H1 (cell line): Measurements from ENCODE around the gene RNF168. TPM values are rescaled to one million over a fixed set of nuclear protein-coding genes. Genes with fewer than 3 reads are reported as not detected.

Experiments
- CTCF ChIA-PET: fragments of 300-600 bp; sonication (Branson Sonifier 250); formaldehyde crosslinking; loops from one replicate; lab custom pipeline; 2021; ENCODE audit not compliant: partially characterized antibody; lab: Charles Lee
- POLR2A ChIA-PET: fragments of 300-600 bp; sonication (Branson Sonifier 250); formaldehyde crosslinking; loops from one replicate; lab custom pipeline; 2021; ENCODE audit warnings: inconsistent platforms; ENCODE audit not compliant: partially characterized antibody; lab: Charles Lee
- DNase-seq, 2 experiments: peaks; one replicate each; pipeline versions ENCODE4 v3.0.0 to v3.0.0-alpha.2; 2010 to 2022; ENCODE audit warnings: low spot score in 2 of 2, low read depth in 1 of 2, mixed read lengths in 1 of 2
- FAIRE-seq: peaks from 2 replicates; lab custom pipeline; 2011; peaks lifted over from hg19 to GRCh38; lab: Jason Lieb, UNC
- H2AFZ ChIP-seq: 2 replicates; pipeline ENCODE4 v1.8.1; 2012; ENCODE audit warnings: low read length, inconsistent platforms
- H2AK5ac ChIP-seq: 2 replicates; pipeline ENCODE4 v1.6.1; 2013; ENCODE audit warnings: low read depth, low read length
- H2BK120ac ChIP-seq: replicated peaks from 2 replicates; pipeline ENCODE3; 2013; ENCODE audit warnings: low read depth, low read length, inconsistent platforms
- H2BK12ac ChIP-seq: 2 replicates; pipeline ENCODE4 v1.6.1; 2013; ENCODE audit warnings: low read depth, low read length
- H2BK15ac ChIP-seq: 2 replicates; pipeline ENCODE4 v1.6.1; 2013; ENCODE audit warnings: low read length
- H2BK20ac ChIP-seq: 2 replicates; pipeline ENCODE4 v1.6.1; 2013; ENCODE audit warnings: low read length
- H2BK5ac ChIP-seq: 2 replicates; pipeline ENCODE4 v1.6.1; 2013; ENCODE audit warnings: low read depth, low read length
- H3K14ac ChIP-seq: 2 replicates; pipeline ENCODE4 v1.6.1; 2013; ENCODE audit warnings: inconsistent platforms; ENCODE audit not compliant: insufficient read length
- H3K18ac ChIP-seq: 2 replicates; pipeline ENCODE4 v1.6.1; 2013; ENCODE audit warnings: low read length; ENCODE audit errors: extremely low read depth
- H3K23ac ChIP-seq: 2 replicates; pipeline ENCODE4 v1.6.1; 2013; ENCODE audit warnings: inconsistent platforms; ENCODE audit not compliant: insufficient read length
- H3K23me2 ChIP-seq: 2 replicates; pipeline ENCODE4 v1.6.1; 2013; ENCODE audit warnings: low read depth, low read length
- H3K27ac ChIP-seq: 2 replicates; pipeline ENCODE4 v1.6.1; 2011; ENCODE audit warnings: low read depth, low read length, inconsistent platforms
- H3K27me3 ChIP-seq, 4 experiments: replicated peaks in 1 of 4; 1 replicate in 1 of 4; 2 replicates in 3 of 4; pipeline versions ENCODE4 v1.6.1 to v1.8.1; 2011 to 2013; ENCODE audit warnings: low read length in 3 of 4, mild to moderate bottlenecking in 3 of 4, inconsistent platforms in 2 of 4, mixed read lengths in 2 of 4, moderate library complexity in 1 of 4; ENCODE audit not compliant: control insufficient read depth in 3 of 4, insufficient read depth in 3 of 4; ENCODE audit errors: extremely low read depth in 1 of 4
- H3K36me3 ChIP-seq, 4 experiments: 2 replicates each; pipeline versions ENCODE4 v1.6.1 to v1.8.1; 2011 to 2013; ENCODE audit warnings: mild to moderate bottlenecking in 4 of 4, low read length in 3 of 4, moderate library complexity in 2 of 4, control low read depth in 1 of 4, inconsistent platforms in 1 of 4; ENCODE audit not compliant: insufficient read depth in 4 of 4, control insufficient read depth in 2 of 4
- H3K4ac ChIP-seq: replicated peaks from 2 replicates; pipeline ENCODE3; 2013; ENCODE audit warnings: low read length, low read depth, mixed read lengths, inconsistent platforms; ENCODE audit not compliant: insufficient read length
- H3K4me1 ChIP-seq, 4 experiments: replicated peaks in 1 of 4; 1 replicate in 1 of 4; 2 replicates in 3 of 4; pipeline versions ENCODE4 v1.6.1 to v1.8.1; 2011 to 2013; ENCODE audit warnings: low read length in 3 of 4, inconsistent platforms in 2 of 4, mixed read lengths in 1 of 4; ENCODE audit not compliant: insufficient read depth in 4 of 4, control insufficient read depth in 3 of 4
- H3K4me2 ChIP-seq, 2 experiments: 2 replicates each; pipeline versions ENCODE4 v1.6.1 to v1.8.1; 2011 to 2013; ENCODE audit warnings: low read depth in 2 of 2, low read length in 2 of 2, control low read depth in 1 of 2, inconsistent platforms in 1 of 2, mild to moderate bottlenecking in 1 of 2; ENCODE audit not compliant: insufficient read depth in 1 of 2
- H3K4me3 ChIP-seq, 4 experiments: fragments of 200-600, 300-600 bp in 1 of 4; sonication (generic), shearing (Covaris generic), sonication (Bioruptor Twin) in 1 of 4; 2 replicates each; pipeline versions ENCODE4 v1.5.1 to v1.8.1; 2011 to 2016; ENCODE audit warnings: low read length in 4 of 4, low read depth in 3 of 4, control low read depth in 2 of 4, inconsistent platforms in 2 of 4, mild to moderate bottlenecking in 2 of 4, mixed read lengths in 1 of 4, moderate library complexity in 1 of 4; ENCODE audit not compliant: insufficient read depth in 2 of 4; ENCODE audit errors: extremely low read depth in 1 of 4
- H3K56ac ChIP-seq: replicated peaks from 2 replicates; pipeline ENCODE3; 2013; ENCODE audit warnings: low read depth, mild to moderate bottlenecking, mixed read lengths, low read length, inconsistent platforms; ENCODE audit not compliant: insufficient read length
- H3K79me1 ChIP-seq: 2 replicates; pipeline ENCODE4 v1.6.1; 2013; ENCODE audit warnings: low read depth, low read length, control low read depth
- H3K79me2 ChIP-seq, 2 experiments: 2 replicates each; pipeline versions ENCODE4 v1.6.1 to v1.8.1; 2012 to 2013; ENCODE audit warnings: low read length in 2 of 2, mild to moderate bottlenecking in 2 of 2, inconsistent platforms in 1 of 2; ENCODE audit not compliant: insufficient read depth in 2 of 2, control insufficient read depth in 1 of 2
- H3K9ac ChIP-seq, 4 experiments: replicated peaks in 1 of 4; 1 replicate in 1 of 4; 2 replicates in 3 of 4; pipeline versions ENCODE4 v1.6.1 to v1.8.1; 2011 to 2013; ENCODE audit warnings: low read depth in 3 of 4, low read length in 3 of 4, control low read depth in 2 of 4, mild to moderate bottlenecking in 2 of 4, moderate library complexity in 2 of 4, inconsistent platforms in 1 of 4; ENCODE audit errors: extremely low read depth in 1 of 4
- H3K9me3 ChIP-seq, 2 experiments: 2 replicates each; pipeline versions ENCODE4 v1.6.1 to v1.8.1; 2012 to 2013; ENCODE audit warnings: mild to moderate bottlenecking in 2 of 2, moderate library complexity in 2 of 2, control low read depth in 1 of 2, inconsistent platforms in 1 of 2, low read depth in 1 of 2, low read length in 1 of 2, mixed read lengths in 1 of 2; ENCODE audit not compliant: insufficient read depth in 2 of 2
- H4K20me1 ChIP-seq, 2 experiments: replicated peaks in 1 of 2; 2 replicates each; pipeline versions ENCODE3 to v1.8.1; 2011 to 2013; ENCODE audit warnings: inconsistent platforms in 2 of 2, low read length in 2 of 2, mild to moderate bottlenecking in 1 of 2; ENCODE audit not compliant: insufficient read depth in 2 of 2, control insufficient read depth in 1 of 2
- H4K5ac ChIP-seq: 2 replicates; pipeline ENCODE4 v1.6.1; 2013; ENCODE audit warnings: low read length, low read depth, mixed read lengths, inconsistent platforms; ENCODE audit not compliant: insufficient read length
- H4K8ac ChIP-seq: 2 replicates; pipeline ENCODE4 v1.8.0; 2013; ENCODE audit warnings: mild to moderate bottlenecking, moderate library complexity, low read length, inconsistent platforms; ENCODE audit not compliant: insufficient read depth; ENCODE audit errors: extremely low read depth
- H4K91ac ChIP-seq: replicated peaks from 2 replicates; pipeline ENCODE3; 2013; ENCODE audit warnings: low read length, mixed read lengths, inconsistent platforms; ENCODE audit not compliant: insufficient read length
- ASH2L ChIP-seq: fragments of 200-600, 300-600 bp; sonication (generic); IDR thresholded peaks from one replicate; pipeline ENCODE4 v1.7.1; 2017; ENCODE audit warnings: low read length
- HDAC2 ChIP-seq, 2 experiments: fragments of 300-600 bp in 1 of 2; sonication (generic) in 1 of 2; IDR thresholded peaks; 2 replicates each; pipeline ENCODE4 v1.6.1; 2011 to 2012; ENCODE audit warnings: low read depth in 2 of 2, low read length in 2 of 2, mild to moderate bottlenecking in 2 of 2, moderate library complexity in 2 of 2, borderline replicate concordance in 1 of 2, inconsistent platforms in 1 of 2
- JUN ChIP-seq: IDR thresholded peaks from 2 replicates; pipeline ENCODE4 v1.6.1; 2011; ENCODE audit warnings: low read depth, mild to moderate bottlenecking, improper control_type of control experiment, low read length
- MAFK ChIP-seq: IDR thresholded peaks from 2 replicates; pipeline ENCODE4 v1.6.1; 2012; ENCODE audit warnings: low read depth, mild to moderate bottlenecking, improper control_type of control experiment, low read length
- PHF8 ChIP-seq: fragments of 200-600 bp; sonication (generic); conservative IDR thresholded peaks from 2 replicates; pipeline ENCODE4 v1.7.1; 2012; ENCODE audit warnings: low read depth, mild to moderate bottlenecking, inconsistent platforms, low read length, moderate library complexity
- SAP30 ChIP-seq: fragments of 300-600 bp; sonication (generic); IDR thresholded peaks from 2 replicates; pipeline ENCODE4 v1.7.1; 2012; ENCODE audit warnings: low read length, moderate library complexity, mild to moderate bottlenecking, inconsistent platforms; ENCODE audit not compliant: insufficient read depth, insufficient replicate concordance
- SP2 ChIP-seq: IDR thresholded peaks from 2 replicates; pipeline ENCODE4 v1.6.1; 2012; ENCODE audit warnings: mild to moderate bottlenecking, low read length, inconsistent platforms
- TAF1 ChIP-seq: IDR thresholded peaks from 2 replicates; pipeline ENCODE4 v1.6.1; 2011; ENCODE audit warnings: mild to moderate bottlenecking, low read depth, low read length
- TBP ChIP-seq: IDR thresholded peaks from 2 replicates; pipeline ENCODE4 v1.6.1; 2011; ENCODE audit warnings: low read depth, low read length, improper control_type of control experiment
- YY1 ChIP-seq: IDR thresholded peaks from 2 replicates; pipeline ENCODE4 v1.6.1; 2011; ENCODE audit warnings: low read depth, mild to moderate bottlenecking, low read length
- WGBS, 2 experiments: shearing (Covaris generic) in 1 of 2; methylation state at CpG; one replicate each; pipeline versions ENCODE4 v1.1.6 to v1.1.7; 2013 to 2015; ENCODE audit warnings: low lambda C conversion rate in 2 of 2, mixed read lengths in 2 of 2, inconsistent platforms in 1 of 2, low coverage in 1 of 2, missing lambda C conversion rate in 1 of 2; ENCODE audit not compliant: insufficient replicate concordance in 2 of 2, insufficient coverage in 1 of 2, insufficient read length in 1 of 2; ENCODE audit errors: extremely low coverage in 1 of 2, missing lambda C conversion rate in 1 of 2; 5-methylcytosine and 5-hydroxymethylcytosine counted together
- polyA plus RNA-seq, 7 experiments: library from polyadenylated mRNA; depleted of rRNA in 3 of 7; stranded (reverse) in 5 of 7; unstranded in 2 of 7; fragments of >200 nt in 5 of 7; fragments of 200-250 nt in 2 of 7; gene quantifications; 1 replicate in 5 of 7; 2 replicates in 1 of 7; 4 replicates in 1 of 7; pipeline versions ENCODE4 v1.2.1 to v1.2.3, GENCODE V29; 2011 to 2013; ENCODE audit warnings: missing spikeins in 2 of 7, mixed read lengths in 2 of 7
- total RNA-seq: library from RNA; stranded (reverse); fragmentation: NEBNext Ultra II Directional; extraction: Animal tissue kit (Norgen Biotek cat#: 25700); gene quantifications from 2 replicates; pipeline ENCODE4 v1.2.1, GENCODE V29; 2021
- TF ChIP-seq, protein P1 (sequence below): IDR thresholded peaks from 2 replicates; pipeline ENCODE4 v1.6.1; 2011; ENCODE audit warnings: low read depth, mild to moderate bottlenecking, low read length; ENCODE audit not compliant: insufficient read depth

The RNF168 gene
- total and polyA plus RNA-seq, 2 of the 8 experiments (the other 6 are each of a cell fraction or from before 2014, with no cell fraction given), result 6.3 to 63.5 TPM

DNA sequence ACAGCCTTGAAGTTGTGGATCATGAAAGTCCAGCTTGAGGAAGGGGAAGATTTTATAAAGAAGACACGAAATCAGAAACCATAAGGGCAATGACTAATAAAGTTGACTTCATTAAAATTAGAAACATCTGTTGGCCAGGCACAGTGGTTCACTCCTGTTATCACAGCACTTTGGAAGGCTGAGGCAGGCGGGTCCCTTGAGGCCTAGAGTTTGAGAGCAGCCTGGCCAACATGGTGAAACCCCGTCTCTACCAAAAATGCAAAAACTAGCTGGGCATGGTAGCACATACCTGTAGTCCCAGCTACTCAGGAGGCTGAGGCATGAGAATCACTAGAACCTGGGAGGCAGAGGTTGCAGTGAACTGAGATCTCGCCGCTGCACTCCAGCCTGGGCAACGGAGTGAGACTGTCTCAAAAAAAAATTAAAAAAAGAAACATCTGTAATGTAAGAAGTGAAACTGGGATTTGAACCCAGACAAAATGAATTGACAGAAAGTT, 63.5 kb downstream of the RNF168 start:
- H2BK20ac ChIP-seq, result no peak overlapping the region
- H3K4me2 ChIP-seq, result no peak overlapping the region
- H4K5ac ChIP-seq, result no peak overlapping the region
- no peaks in the 10 kb centered on the region for H3K9me3 ChIP-seq
- POLR2A ChIA-PET, result interaction anchor here (1.3 kb wide), 1 partner anchor 8 kb away, joined by 4 read pairs; the partner anchor contains the start of gene UBXN7
- no peak overlapping the region for H4K8ac ChIP-seq
- H2AK5ac ChIP-seq, result no peak overlapping the region
- H4K91ac ChIP-seq, result no peak overlapping the region
- H3K79me2 ChIP-seq, result no peaks in the 10 kb centered on the region
- no peak overlapping the region for H3K18ac ChIP-seq
- no peak overlapping the region for H2BK15ac ChIP-seq
- 93% methylated on average over 6 of the region's 6 CpGs; no CpG with 5 or more reads in 1 of the 2 experiments for WGBS, 2 experiments
- H3K79me1 ChIP-seq, result no peaks in the 10 kb centered on the region
- H3K4ac ChIP-seq, result no peak overlapping the region
- H3K14ac ChIP-seq, result no peak overlapping the region
- 0 out of 2 replicates have a peak, but pooled peaks cover 2% of the 10 kb centered on the region for H3K23me2 ChIP-seq
- no peak overlapping the region for H3K4me3 ChIP-seq
- H3K4me1 ChIP-seq, result no peaks in the 10 kb centered on the region
- no peaks in the 10 kb centered on the region for H3K36me3 ChIP-seq
- H3K27ac ChIP-seq, result no peak overlapping the region
- H2AFZ ChIP-seq, result no peak overlapping the region
- H2BK5ac ChIP-seq, result no peak overlapping the region
- FAIRE-seq (no peak), DNase-seq (no peak)
- CTCF ChIA-PET, result interaction anchor here (1.1 to 1.3 kb wide), 2 partner anchors 89 to 186 kb away, joined by 3 read pairs; no protein-coding TSS in a partner anchor
- no peaks in the 10 kb centered on the region for H4K20me1 ChIP-seq
- no peak overlapping the region for H3K56ac ChIP-seq
- H3K23ac ChIP-seq, result no peak overlapping the region
- no peak overlapping the region for H2BK120ac ChIP-seq
- no peak overlapping the region for H3K9ac ChIP-seq
- no peaks in the 10 kb centered on the region for H3K27me3 ChIP-seq
- no peak overlapping the region for H2BK12ac ChIP-seq
- TF ChIP-seq HDAC2 (IDR thresholded peaks at IDR 0.05; ENCODE audit: borderline replicate concordance in 1 of 2, low read depth in 2 of 2, low read length in 2 of 2) (no peak), MAFK (no peak), TAF1 (no peak), PHF8 (no peak), ASH2L (no peak), TBP (no peak), YY1 (no peak), JUN (no peak), SAP30 (no peak), SP2 (no peak)
- TF ChIP-seq, protein P1, sequence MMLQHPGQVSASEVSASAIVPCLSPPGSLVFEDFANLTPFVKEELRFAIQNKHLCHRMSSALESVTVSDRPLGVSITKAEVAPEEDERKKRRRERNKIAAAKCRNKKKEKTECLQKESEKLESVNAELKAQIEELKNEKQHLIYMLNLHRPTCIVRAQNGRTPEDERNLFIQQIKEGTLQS, result no peak
